B cell (primary cell): ENCODE measurements around the gene SPRR2E. TPM values are rescaled to one million over a fixed set of nuclear protein-coding genes. Genes with fewer than 3 reads are reported as not detected.

ENCODE experiments used
- ATAC-seq: fragments of 200-7000 bp; cut with Tn5 transposase; one replicate; pipeline ENCODE4 v1.10.0; 2021; ENCODE audit warnings: low read depth, mild to moderate bottlenecking, moderate number of reproducible peaks, moderate library complexity
- CTCF ChIA-PET: fragments of 350-600 bp; sonication (Branson Sonifier 250); formaldehyde crosslinking; loops from one replicate; lab custom pipeline; 2021; ENCODE audit warnings: antibody characterized with exemption, inconsistent platforms; lab: Charles Lee
- POLR2A ChIA-PET: fragments of 350-600 bp; sonication (Branson Sonifier 250); formaldehyde crosslinking; loops from one replicate; lab custom pipeline; 2021; ENCODE audit warnings: antibody characterized with exemption; lab: Charles Lee
- DNase-seq: peaks from one replicate; pipeline ENCODE4 v3.0.0; 2013
- H2AFZ ChIP-seq: 2 replicates; pipeline ENCODE4 v1.6.1; 2012; ENCODE audit warnings: mild to moderate bottlenecking, low read depth, low read length; ENCODE audit not compliant: insufficient read depth, poor library complexity, severe bottlenecking
- H3K27ac ChIP-seq, 2 donors: 1 replicate in 1 of 2; 2 replicates in 1 of 2; pipeline ENCODE4 v1.5.1; 2012 to 2013; ENCODE audit warnings: low read length in 2 of 2, mild to moderate bottlenecking in 2 of 2, moderate library complexity in 1 of 2
- H3K27me3 ChIP-seq, 4 experiments: fragments of 200-600 bp in 1 of 4; sonication (generic) in 1 of 4; replicated peaks in 1 of 4; 1 replicate in 2 of 4; 2 replicates in 2 of 4; pipeline versions ENCODE4 v1.6.1 to v1.7.0; 2013 to 2016; ENCODE audit warnings: low read length in 3 of 4, mild to moderate bottlenecking in 2 of 4, mixed read lengths in 1 of 4, moderate library complexity in 1 of 4; ENCODE audit not compliant: insufficient read depth in 4 of 4, control insufficient read depth in 3 of 4; ENCODE audit errors: control extremely low read depth in 1 of 4
- H3K36me3 ChIP-seq, 2 experiments: replicated peaks in 1 of 2; 1 replicate in 1 of 2; 2 replicates in 1 of 2; pipeline versions ENCODE4 v1.6.1 to v1.7.1; 2013; ENCODE audit warnings: low read length in 1 of 2; ENCODE audit not compliant: insufficient read depth in 2 of 2, control insufficient read depth in 1 of 2; ENCODE audit errors: control extremely low read depth in 1 of 2, extremely low read depth in 1 of 2
- H3K4me1 ChIP-seq, 2 donors: fragments of 200-600 bp in 1 of 2; sonication (generic) in 1 of 2; 1 replicate in 1 of 2; 2 replicates in 1 of 2; pipeline versions ENCODE4 v1.5.1 to v1.6.1; 2013 to 2017; ENCODE audit warnings: low read length in 2 of 2; ENCODE audit not compliant: control insufficient read depth in 2 of 2, insufficient read depth in 2 of 2
- H3K4me2 ChIP-seq: replicated peaks from 2 replicates; pipeline ENCODE3; 2012; ENCODE audit warnings: mild to moderate bottlenecking, low read depth, low read length; ENCODE audit not compliant: poor library complexity, severe bottlenecking
- H3K4me3 ChIP-seq, 5 experiments: fragments of 200-600 bp in 1 of 5; sonication (generic) in 1 of 5; 1 replicate in 3 of 5; 2 replicates in 2 of 5; pipeline versions ENCODE4 v1.5.1 to v1.7.0; 2011 to 2016; ENCODE audit warnings: low read length in 4 of 5, mild to moderate bottlenecking in 4 of 5, low read depth in 2 of 5, control low read depth in 1 of 5, moderate library complexity in 1 of 5; ENCODE audit not compliant: insufficient read depth in 1 of 5; ENCODE audit errors: control extremely low read depth in 1 of 5, extremely low read depth in 1 of 5
- H3K79me2 ChIP-seq: fragments of 200-600 bp; sonication (generic); one replicate; pipeline ENCODE4 v1.6.0; 2016; ENCODE audit warnings: low read length; ENCODE audit not compliant: control insufficient read depth, insufficient read depth
- H3K9ac ChIP-seq: fragments of 200-600 bp; sonication (generic); 2 replicates; pipeline ENCODE4 v1.6.1; 2017; ENCODE audit warnings: mild to moderate bottlenecking, low read length, moderate library complexity
- H3K9me3 ChIP-seq, 3 donors: one replicate each; pipeline versions ENCODE4 v1.6.1 to v1.7.1; 2013; ENCODE audit warnings: low read length in 2 of 3; ENCODE audit not compliant: control insufficient read depth in 2 of 3, insufficient read depth in 1 of 3; ENCODE audit errors: control extremely low read depth in 1 of 3
- H4K20me1 ChIP-seq: 2 replicates; pipeline ENCODE4 v1.6.0; 2012; ENCODE audit warnings: mild to moderate bottlenecking, low read length; ENCODE audit not compliant: insufficient read depth, control insufficient read depth, poor library complexity, severe bottlenecking
- H3K27ac Mint-ChIP-seq: one replicate; pipeline ENCODE4 v1.8.0; 2021; ENCODE audit warnings: mixed read lengths
- H3K27me3 Mint-ChIP-seq: one replicate; pipeline ENCODE4 v1.8.0; 2021; ENCODE audit warnings: mixed read lengths
- H3K4me1 Mint-ChIP-seq: one replicate; pipeline ENCODE4 v1.8.0; 2021; ENCODE audit warnings: mixed read lengths
- H3K4me3 Mint-ChIP-seq: one replicate; pipeline ENCODE4 v1.8.0; 2021; ENCODE audit warnings: mixed read lengths
- H3K9me3 Mint-ChIP-seq: one replicate; pipeline ENCODE4 v1.8.0; 2022; ENCODE audit warnings: mixed read lengths; ENCODE audit not compliant: insufficient read depth
- EZH2 ChIP-seq: IDR thresholded peaks from 2 replicates; pipeline ENCODE4 v1.6.1; 2012; ENCODE audit warnings: borderline replicate concordance, low read depth, mild to moderate bottlenecking, moderate library complexity, low read length; ENCODE audit not compliant: insufficient read depth, poor library complexity, severe bottlenecking
- WGBS: methylation state at CpG from one replicate; pipeline ENCODE4 v1.1.5; 2013; ENCODE audit warnings: missing lambda C conversion rate; ENCODE audit not compliant: insufficient coverage; 5-methylcytosine and 5-hydroxymethylcytosine counted together
- intact Hi-C: fragments of 100-400 bp; cut with micrococcal nuclease; formaldehyde crosslinking; loops from one replicate; pipeline ENCODE4 v1.10.0; 2022
- polyA plus RNA-seq: library from polyadenylated mRNA; depleted of rRNA; stranded (reverse); fragments of >200 nt; gene quantifications from 2 replicates; pipeline ENCODE4 v1.2.3, GENCODE V29; 2012
- small RNA-seq: library from RNA; depleted of rRNA; stranded (forward); fragments of <200 nt; gene quantifications from one replicate; pipeline ENCODE3, GENCODE V24; 2012; ENCODE audit warnings: low replicate concordance, low read depth; ENCODE audit not compliant: insufficient read length
- total RNA-seq, 2 donors: library from RNA; stranded (reverse); fragments of 120-200 nt in 1 of 2; gene quantifications; 1 replicate in 1 of 2; 2 replicates in 1 of 2; pipeline versions ENCODE4 v1.2.3 to v1.2.4, GENCODE V29; 2013 to 2022
- TF ChIP-seq, protein P1 (sequence below): fragments of 200-600 bp; IDR thresholded peaks from one replicate; pipeline ENCODE4 v1.8.0; 2022; ENCODE audit warnings: antibody characterized with exemption, mild to moderate bottlenecking

Gene SPRR2E
- total and polyA plus RNA-seq, 2 donors (not counting 1 experiment from before 2014, with no cell fraction given), result not detected

DNA sequence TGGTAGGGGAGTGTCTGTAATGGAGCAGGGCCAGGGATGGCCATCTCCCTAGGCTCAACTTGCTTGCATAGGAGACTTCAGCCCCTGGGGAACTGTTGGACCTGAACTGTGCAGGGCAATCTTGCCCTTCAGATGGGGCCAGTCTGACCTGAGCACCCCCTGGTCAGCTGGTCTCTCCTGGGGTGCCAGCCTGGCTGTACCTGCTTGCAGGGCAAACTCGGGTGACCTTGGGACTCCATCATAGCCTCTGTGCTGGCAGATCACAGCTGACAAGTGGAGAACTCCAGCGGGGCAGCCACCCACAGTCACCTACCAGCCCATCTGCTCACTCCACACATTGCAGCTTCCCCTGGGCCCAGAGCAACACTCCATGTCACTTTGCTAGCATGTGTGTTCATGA lies 45.1 kb downstream of the SPRR2E start:
- no peaks in the 10 kb centered on the region for H3K9me3 Mint-ChIP-seq
- 89% methylated on average over 2 of the region's 2 CpGs for WGBS
- Histone ChIP-seq H3K27ac (no peak overlapping the region), H3K36me3 (no peaks in the 10 kb centered on the region), H2AFZ (no peak overlapping the region), H4K20me1 (no peaks in the 10 kb centered on the region), H3K27me3 (peaks cover 0 to 9% (median 4%) of the 10 kb centered on the region in 4 experiments), H3K4me1 (no peaks in the 10 kb centered on the region), H3K4me3 (no peak overlapping the region), H3K4me2 (no peak overlapping the region), H3K9me3 (peaks cover 0 to 3% (median 0%) of the 10 kb centered on the region in 3 donors), H3K9ac (no peak overlapping the region), H3K79me2 (no peaks in the 10 kb centered on the region)
- CTCF ChIA-PET, result no interaction called here
- no peaks in the 10 kb centered on the region for H3K4me1 Mint-ChIP-seq
- TF ChIP-seq, protein P1, sequence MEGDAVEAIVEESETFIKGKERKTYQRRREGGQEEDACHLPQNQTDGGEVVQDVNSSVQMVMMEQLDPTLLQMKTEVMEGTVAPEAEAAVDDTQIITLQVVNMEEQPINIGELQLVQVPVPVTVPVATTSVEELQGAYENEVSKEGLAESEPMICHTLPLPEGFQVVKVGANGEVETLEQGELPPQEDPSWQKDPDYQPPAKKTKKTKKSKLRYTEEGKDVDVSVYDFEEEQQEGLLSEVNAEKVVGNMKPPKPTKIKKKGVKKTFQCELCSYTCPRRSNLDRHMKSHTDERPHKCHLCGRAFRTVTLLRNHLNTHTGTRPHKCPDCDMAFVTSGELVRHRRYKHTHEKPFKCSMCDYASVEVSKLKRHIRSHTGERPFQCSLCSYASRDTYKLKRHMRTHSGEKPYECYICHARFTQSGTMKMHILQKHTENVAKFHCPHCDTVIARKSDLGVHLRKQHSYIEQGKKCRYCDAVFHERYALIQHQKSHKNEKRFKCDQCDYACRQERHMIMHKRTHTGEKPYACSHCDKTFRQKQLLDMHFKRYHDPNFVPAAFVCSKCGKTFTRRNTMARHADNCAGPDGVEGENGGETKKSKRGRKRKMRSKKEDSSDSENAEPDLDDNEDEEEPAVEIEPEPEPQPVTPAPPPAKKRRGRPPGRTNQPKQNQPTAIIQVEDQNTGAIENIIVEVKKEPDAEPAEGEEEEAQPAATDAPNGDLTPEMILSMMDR, result no peak
- TF ChIP-seq EZH2, result no peak
- POLR2A ChIA-PET, result no interaction called here
- H3K27ac Mint-ChIP-seq, result no peak overlapping the region
- no peak overlapping the region for H3K4me3 Mint-ChIP-seq
- peaks cover 53% of the 10 kb centered on the region for H3K27me3 Mint-ChIP-seq
- intact Hi-C loops, result no loop called here
- no peak for ATAC-seq
- no peak for DNase-seq

Small RNAs within 50 kb of the gene (small RNA-seq; reads per million reads assigned to genes)
- not detected for gene SPRR2C

Other genes starting within 250 kb of the SPRR2E start
- not detected in 2 replicates for gene LCE7A, start 234.5 kb downstream of the SPRR2E start, total RNA-seq
- gene LCE7A, start 234.5 kb downstream of the SPRR2E start, polyA plus RNA-seq, result not detected in 2 replicates
- not detected in 2 replicates for gene SMCP, start 216.2 kb downstream of the SPRR2E start, total RNA-seq
- gene SMCP, start 216.2 kb downstream of the SPRR2E start, polyA plus RNA-seq, result not detected in 2 replicates
- not detected in 2 replicates for gene IVL, start 186.0 kb downstream of the SPRR2E start, total RNA-seq
- not detected in 2 replicates for gene IVL, start 186.0 kb downstream of the SPRR2E start, polyA plus RNA-seq
- not detected in 2 replicates for gene SPRR5, start 147.3 kb downstream of the SPRR2E start, total RNA-seq
- gene SPRR5, start 147.3 kb downstream of the SPRR2E start, polyA plus RNA-seq, result not detected in 2 replicates
- not detected in 2 replicates for gene SPRR4, start 123.9 kb downstream of the SPRR2E start, total RNA-seq
- gene SPRR4, start 123.9 kb downstream of the SPRR2E start, polyA plus RNA-seq, result not detected in 2 replicates
- not detected in 2 replicates for gene SPRR1A, start 110.4 kb downstream of the SPRR2E start, total RNA-seq
- gene SPRR1A, start 110.4 kb downstream of the SPRR2E start, polyA plus RNA-seq, result not detected in 2 replicates
- gene SPRR3, start 92.8 kb downstream of the SPRR2E start, total RNA-seq, result not detected in 2 replicates
- not detected in 2 replicates for gene SPRR3, start 92.8 kb downstream of the SPRR2E start, polyA plus RNA-seq
- gene SPRR1B, start 63.3 kb downstream of the SPRR2E start, total RNA-seq, result not detected in 2 replicates
- gene SPRR1B, start 63.3 kb downstream of the SPRR2E start, polyA plus RNA-seq, result not detected in 2 replicates
- gene SPRR2D, start 53.4 kb downstream of the SPRR2E start, total RNA-seq, result not detected in 2 replicates
- not detected in 2 replicates for gene SPRR2D, start 53.4 kb downstream of the SPRR2E start, polyA plus RNA-seq
- gene SPRR2A, start 37.0 kb downstream of the SPRR2E start, total RNA-seq, result not detected in 2 replicates
- gene SPRR2A, start 37.0 kb downstream of the SPRR2E start, polyA plus RNA-seq, result not detected in 2 replicates
- not detected in 2 replicates for gene SPRR2B, start 22.9 kb downstream of the SPRR2E start, total RNA-seq
- not detected in 2 replicates for gene SPRR2B, start 22.9 kb downstream of the SPRR2E start, polyA plus RNA-seq
- not detected in 2 replicates for gene SPRR2F, start 19.0 kb upstream of the SPRR2E start, total RNA-seq
- gene SPRR2F, start 19.0 kb upstream of the SPRR2E start, polyA plus RNA-seq, result not detected in 2 replicates
- gene SPRR2G, start 56.4 kb upstream of the SPRR2E start, total RNA-seq, result not detected in 2 replicates
- gene SPRR2G, start 56.4 kb upstream of the SPRR2E start, polyA plus RNA-seq, result not detected in 2 replicates
- not detected in 2 replicates for gene LELP1, start 108.9 kb upstream of the SPRR2E start, total RNA-seq
- not detected in 2 replicates for gene LELP1, start 108.9 kb upstream of the SPRR2E start, polyA plus RNA-seq
- gene PRR9, start 123.1 kb upstream of the SPRR2E start, total RNA-seq, result not detected in 2 replicates
- gene PRR9, start 123.1 kb upstream of the SPRR2E start, polyA plus RNA-seq, result not detected in 2 replicates
- 0.39 TPM in 1 of 2 replicates, not detected in the other for gene LORICRIN, start 165.2 kb upstream of the SPRR2E start, total RNA-seq
- gene LORICRIN, start 165.2 kb upstream of the SPRR2E start, polyA plus RNA-seq, result not detected in 2 replicates
- gene PGLYRP3, start 218.4 kb upstream of the SPRR2E start, total RNA-seq, result not detected in 2 replicates
- gene PGLYRP3, start 218.4 kb upstream of the SPRR2E start, polyA plus RNA-seq, result not detected in 2 replicates